Activated T-helper 1 cell treated with anti-CD3 and anti-CD28 coated beads, Interleukin-12 subunit alpha, Interleukin-12 subunit beta, Interleukin-2, Interleukin-4 antibody, amounts not matched to agents 30 ng/mL and 10 ng/mL and 1 ng/mL, durations not matched to agents 14 hours and 24 hours and 36 hours (primary cell): Measurements from ENCODE around the gene SLC35E1. TPM values are rescaled to one million over a fixed set of nuclear protein-coding genes. Genes with fewer than 3 reads are reported as not detected.
"Not testable (repeated sequence)": the region's sequence is repeated elsewhere in the genome, so short reads cannot be mapped to it uniquely, and the experiment has no call there.

Experiments
- DNase-seq: peaks from one replicate; pipeline ENCODE4 v3.0.0; 2021; ENCODE audit warnings: low spot score
- H3K27ac Mint-ChIP-seq: one replicate; pipeline ENCODE4 v1.8.0; 2021; ENCODE audit warnings: mild to moderate bottlenecking, mixed read lengths
- H3K27me3 Mint-ChIP-seq: one replicate; pipeline ENCODE4 v1.8.0; 2022; ENCODE audit warnings: mild to moderate bottlenecking, moderate library complexity, mixed read lengths; ENCODE audit not compliant: insufficient read depth
- H3K36me3 Mint-ChIP-seq: one replicate; pipeline ENCODE4 v1.8.0; 2021; ENCODE audit warnings: low read depth, mixed read lengths
- H3K4me1 Mint-ChIP-seq: one replicate; pipeline ENCODE4 v1.8.0; 2021; ENCODE audit warnings: low read depth, mixed read lengths
- H3K4me3 Mint-ChIP-seq: one replicate; pipeline ENCODE4 v1.8.0; 2021; ENCODE audit warnings: mild to moderate bottlenecking, moderate library complexity, mixed read lengths
- H3K9me3 Mint-ChIP-seq: one replicate; pipeline ENCODE4 v1.8.0; 2021; ENCODE audit warnings: mixed read lengths
- intact Hi-C: fragments of 100-400 bp; cut with micrococcal nuclease; formaldehyde crosslinking; loops from one replicate; pipeline ENCODE4 v1.15.1; 2024
- total RNA-seq: library from RNA; stranded (reverse); gene quantifications from 2 replicates; pipeline ENCODE4 v1.2.3, GENCODE V29; 2022

The SLC35E1 gene
- total RNA-seq, 1 donor from 2014 or later, result 61.7 TPM

DNA sequence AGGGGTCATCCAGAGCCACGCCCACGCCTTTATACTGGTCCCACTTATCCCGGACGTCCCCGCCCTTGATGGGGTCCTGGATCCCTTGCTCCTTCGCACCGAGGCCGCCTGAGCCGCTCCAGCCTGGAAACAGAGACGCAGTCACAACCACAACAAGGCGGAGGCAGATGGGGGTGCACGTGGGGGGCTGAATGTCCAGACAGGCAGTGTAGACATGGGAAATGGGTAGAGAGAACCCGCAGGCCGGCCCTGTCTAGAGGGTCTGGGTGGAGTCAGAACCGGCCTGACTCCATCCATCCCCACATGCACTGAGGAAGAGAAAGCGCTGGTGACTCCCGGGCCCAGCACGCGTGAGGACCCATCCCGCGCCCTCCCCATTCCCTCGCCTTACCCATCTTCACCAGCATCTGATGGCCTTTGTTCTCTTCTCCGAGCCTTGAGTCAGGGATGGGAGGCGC is 53.0 kb downstream of the SLC35E1 start:
- H3K4me1 Mint-ChIP-seq, result no peaks in the 10 kb centered on the region
- H3K4me3 Mint-ChIP-seq, result no peak overlapping the region
- intact Hi-C loops, result no loop called here
- no peak for DNase-seq
- no peak overlapping the region for H3K27ac Mint-ChIP-seq
- H3K9me3 Mint-ChIP-seq, result no peaks in the 10 kb centered on the region
- peaks cover 31% of the 10 kb centered on the region for H3K36me3 Mint-ChIP-seq
- no peaks in the 10 kb centered on the region for H3K27me3 Mint-ChIP-seq

DNA sequence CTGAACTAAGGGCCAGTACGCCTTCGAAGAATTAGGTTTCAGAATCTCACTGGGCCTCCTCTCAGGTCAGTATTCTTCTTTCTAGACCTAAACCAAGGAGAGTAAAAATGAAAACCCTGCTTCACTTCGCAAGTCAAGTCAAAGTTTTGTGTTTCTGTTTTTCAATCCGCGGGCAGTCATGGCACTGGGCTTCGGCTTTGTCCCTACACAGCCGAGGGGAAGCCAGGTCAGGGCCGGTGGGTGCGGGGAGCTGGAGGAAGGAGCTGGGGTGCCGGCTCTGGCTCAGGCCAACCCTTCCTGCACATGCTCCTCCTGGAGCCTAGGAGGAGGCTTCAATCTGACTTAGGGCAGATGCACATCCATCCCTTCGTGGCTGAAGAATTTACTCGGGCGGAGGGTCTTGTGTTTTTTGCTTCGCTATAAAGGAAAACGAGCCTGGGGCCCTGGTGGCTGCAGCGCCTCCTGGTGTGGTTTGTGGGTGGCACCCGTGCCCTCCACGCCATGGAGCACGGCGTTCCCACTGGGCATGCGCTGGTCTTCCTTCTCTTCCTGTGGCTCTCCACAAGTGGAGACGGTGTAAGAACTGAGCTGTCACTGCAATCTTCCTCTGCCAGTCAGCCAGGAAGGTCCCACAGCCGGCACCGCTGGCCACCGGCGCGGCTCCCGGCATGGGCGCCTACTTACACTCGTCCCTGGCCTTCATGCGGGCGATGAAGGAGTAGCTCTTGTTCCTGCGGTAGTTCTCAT is 53.6 kb downstream of the SLC35E1 start:
- DNase-seq, result no peak
- Mint-ChIP-seq H3K4me3 (no peak overlapping the region), H3K4me1 (no peaks in the 10 kb centered on the region), H3K27ac (no peak overlapping the region), H3K36me3 (peaks cover 27% of the 10 kb centered on the region), H3K9me3 (no peaks in the 10 kb centered on the region), H3K27me3 (no peaks in the 10 kb centered on the region)
- intact Hi-C loops, result no loop called here

DNA sequence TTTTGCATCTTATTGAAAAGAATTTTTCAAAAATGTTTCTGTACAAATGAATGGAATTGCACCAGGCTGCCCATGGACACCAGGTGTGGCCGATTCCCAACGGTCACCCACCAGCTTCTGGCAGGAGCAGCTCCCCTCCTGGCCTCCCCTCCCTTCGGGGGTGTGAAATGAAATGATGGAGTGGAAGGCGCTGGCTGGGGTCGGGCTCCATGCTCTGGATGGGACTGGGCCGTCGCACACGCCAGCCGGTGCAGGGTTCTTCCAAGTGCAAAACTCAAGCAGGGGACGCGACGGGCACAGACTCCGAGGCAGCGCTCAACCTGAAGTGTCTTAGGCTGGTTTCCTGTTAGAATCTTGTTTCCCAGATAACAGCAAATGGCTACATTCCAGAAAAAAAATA is 54.2 kb downstream of the SLC35E1 start:
- Mint-ChIP-seq H3K36me3 (peaks cover 24% of the 10 kb centered on the region), H3K4me3 (no peak overlapping the region)

DNA sequence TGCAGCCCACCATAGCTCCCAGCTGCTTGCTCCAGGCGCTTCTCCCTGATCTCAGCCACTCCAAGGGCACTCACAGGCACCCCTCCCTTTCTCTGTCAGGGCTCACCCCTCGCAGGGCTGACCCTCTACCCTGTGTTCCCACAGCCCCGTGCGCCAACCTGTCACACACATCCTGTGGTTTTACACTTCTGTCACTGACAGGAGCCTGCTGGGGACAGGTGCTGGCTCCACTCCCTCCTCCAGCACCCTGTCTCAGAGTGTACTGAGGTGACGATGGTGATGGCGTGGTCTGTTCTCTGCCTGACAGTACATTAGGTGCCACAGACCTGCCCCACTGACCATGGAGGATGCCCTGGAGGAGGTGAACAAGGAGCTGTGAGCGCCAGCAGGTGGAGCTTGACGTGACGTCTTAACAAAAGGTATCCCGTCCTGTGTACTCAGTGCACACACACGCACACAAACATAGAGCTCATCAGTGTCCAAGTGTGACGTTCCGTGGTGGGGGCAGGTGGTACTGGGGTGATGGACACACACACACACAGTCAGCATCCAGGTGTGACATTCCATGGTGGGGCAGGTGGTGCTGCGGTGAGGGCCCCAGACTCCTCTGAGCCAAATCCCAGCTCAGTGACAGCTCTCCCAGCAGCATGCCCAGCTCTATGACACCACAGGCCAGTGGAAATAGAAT is 55.1 kb downstream of the SLC35E1 start:
- Mint-ChIP-seq H3K4me1 (no peaks in the 10 kb centered on the region), H3K27me3 (no peaks in the 10 kb centered on the region), H3K36me3 (peaks cover 17% of the 10 kb centered on the region), H3K4me3 (no peak overlapping the region), H3K27ac (no peak overlapping the region), H3K9me3 (no peaks in the 10 kb centered on the region)
- intact Hi-C loops, result no loop called here
- DNase-seq, result no peak

More for the DNA sequence above, 54.2 kb downstream of the SLC35E1 start:
- H3K9me3 Mint-ChIP-seq, result no peaks in the 10 kb centered on the region
- no peaks in the 10 kb centered on the region for H3K27me3 Mint-ChIP-seq
- no peak for DNase-seq
- H3K27ac Mint-ChIP-seq, result no peak overlapping the region
- intact Hi-C loops, result no loop called here
- H3K4me1 Mint-ChIP-seq, result no peaks in the 10 kb centered on the region

DNA sequence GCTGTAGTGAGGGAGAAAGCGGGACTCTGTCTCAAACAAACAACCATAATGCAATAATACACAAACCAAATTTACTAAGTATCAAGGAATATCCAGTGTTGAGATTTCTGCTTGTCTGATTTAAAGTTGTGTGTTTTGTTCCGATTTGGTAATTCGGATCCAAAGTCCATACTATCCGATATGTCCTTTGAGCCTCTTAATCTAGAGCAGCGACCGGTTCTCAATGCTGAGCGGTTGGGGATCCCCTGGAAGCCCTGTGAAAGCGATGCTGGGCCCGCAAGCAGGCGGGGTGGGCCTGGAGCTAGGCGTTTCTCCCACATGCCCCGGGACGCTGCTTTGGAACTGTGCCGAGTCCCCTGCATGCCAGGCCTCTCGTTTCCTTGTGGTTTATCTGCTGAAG is 55.8 kb downstream of the SLC35E1 start:
- Mint-ChIP-seq H3K4me1 (no peaks in the 10 kb centered on the region), H3K9me3 (no peaks in the 10 kb centered on the region), H3K27me3 (no peaks in the 10 kb centered on the region), H3K36me3 (peaks cover 17% of the 10 kb centered on the region), H3K27ac (no peak overlapping the region), H3K4me3 (no peak overlapping the region)
- DNase-seq, result no peak
- intact Hi-C loops, result no loop called here

DNA sequence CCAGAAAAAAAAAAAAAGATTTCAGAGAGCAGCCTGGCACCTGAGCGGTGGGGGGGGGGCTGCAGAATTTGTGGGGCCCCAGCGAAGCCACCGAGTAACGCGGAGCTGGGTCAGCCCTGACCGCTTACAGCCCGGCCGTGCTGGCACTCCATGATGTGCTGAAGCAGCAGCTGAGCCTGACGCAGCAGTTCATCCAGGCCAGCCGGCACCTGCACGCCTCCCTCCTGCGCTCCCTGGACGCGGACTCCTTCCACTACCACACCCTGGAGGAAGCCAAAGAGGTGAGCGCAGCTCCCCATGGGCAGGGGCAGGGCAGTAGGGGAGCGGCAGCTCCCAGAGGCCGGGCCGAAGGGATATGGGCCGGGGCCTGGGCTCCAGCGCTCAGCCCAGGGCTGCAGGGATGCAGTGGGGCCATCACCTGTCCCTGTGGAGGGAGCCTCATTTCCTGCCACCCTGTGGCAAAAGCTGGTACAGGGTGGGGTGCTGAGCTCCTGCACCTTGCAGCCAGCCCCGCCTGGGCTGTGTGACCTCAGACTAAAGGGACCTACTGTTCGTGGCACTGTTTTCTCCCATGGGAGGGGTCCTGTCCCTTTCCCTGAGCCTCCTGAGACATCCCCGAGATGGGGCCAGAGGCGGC is 57.7 kb downstream of the SLC35E1 start:
- no peak for DNase-seq
- no peak overlapping the region for H3K4me3 Mint-ChIP-seq
- no peaks in the 10 kb centered on the region for H3K9me3 Mint-ChIP-seq
- intact Hi-C loops, result no loop called here
- H3K4me1 Mint-ChIP-seq, result no peaks in the 10 kb centered on the region
- H3K36me3 Mint-ChIP-seq, result peaks cover 13% of the 10 kb centered on the region
- no peaks in the 10 kb centered on the region for H3K27me3 Mint-ChIP-seq
- no peak overlapping the region for H3K27ac Mint-ChIP-seq

DNA sequence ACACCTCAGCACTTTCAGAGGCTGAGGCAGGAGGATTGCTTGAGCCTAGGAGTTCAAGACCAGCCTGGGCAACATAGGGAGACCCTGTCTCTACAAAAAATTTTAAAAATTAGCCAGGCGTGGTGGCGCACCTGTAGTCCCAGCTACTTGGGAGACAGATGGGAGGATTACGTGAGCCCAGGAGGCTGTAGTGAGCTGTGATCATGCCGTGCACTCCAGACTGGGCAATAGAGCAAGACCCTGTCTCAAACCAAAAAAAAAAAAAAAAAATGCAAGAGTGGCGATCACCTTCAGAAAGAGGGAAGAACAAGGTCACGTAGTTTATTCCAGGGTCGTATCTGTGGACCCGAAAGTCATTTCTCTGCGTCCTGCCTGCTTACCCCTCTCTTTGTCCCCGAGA is 59.6 kb downstream of the SLC35E1 start:
- H3K4me1 Mint-ChIP-seq, DNase-seq, H3K9me3 Mint-ChIP-seq, H3K27me3 Mint-ChIP-seq, H3K4me3 Mint-ChIP-seq, H3K36me3 Mint-ChIP-seq, intact Hi-C loops, H3K27ac Mint-ChIP-seq: not testable (repeated sequence)

DNA sequence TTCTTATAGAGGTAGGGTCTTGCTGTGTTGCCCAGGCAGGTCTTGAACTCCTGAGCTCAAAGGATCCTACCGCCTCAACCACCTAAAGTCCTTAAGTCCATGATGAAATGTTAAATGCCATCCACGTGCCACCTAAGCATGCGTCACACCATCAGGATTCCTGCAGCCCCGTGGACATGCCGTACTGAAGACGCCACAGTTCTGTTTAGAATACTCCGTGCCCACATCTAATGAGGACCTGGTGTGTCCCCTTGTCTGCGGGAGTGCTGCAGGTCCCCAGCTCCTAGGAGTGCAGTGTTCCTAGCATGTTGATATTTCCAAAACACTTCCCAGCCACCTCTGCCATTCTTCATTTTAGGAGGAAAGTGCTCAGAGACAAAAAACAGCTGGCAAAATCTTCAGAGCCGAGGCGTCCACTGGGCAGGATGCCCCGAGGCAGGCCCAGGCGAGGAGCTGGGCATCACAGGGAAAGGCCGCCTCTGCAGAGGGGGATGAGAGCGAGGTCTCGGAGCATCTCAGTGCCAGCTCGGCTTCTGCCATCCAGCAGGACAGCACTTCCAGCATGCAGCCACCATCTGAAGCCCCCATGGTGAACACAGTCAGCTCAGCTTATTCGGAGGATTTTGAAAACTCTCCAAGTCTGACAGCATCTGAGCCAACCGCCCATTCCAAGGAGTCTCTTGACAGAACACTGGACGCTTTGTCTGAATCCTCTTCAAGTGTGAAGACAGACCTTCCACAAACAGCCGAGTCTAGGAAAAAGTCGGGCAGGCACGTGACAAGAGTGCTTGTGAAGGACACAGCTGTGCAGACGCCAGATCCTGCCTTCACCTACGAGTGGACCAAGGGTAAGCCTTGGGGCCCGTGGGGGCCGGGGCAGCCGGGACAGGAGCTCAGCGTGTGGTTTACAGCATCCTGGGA is 62.8 kb downstream of the SLC35E1 start:
- no peak overlapping the region for H3K4me3 Mint-ChIP-seq
- no peaks in the 10 kb centered on the region for H3K4me1 Mint-ChIP-seq
- intact Hi-C loops, result no loop called here
- H3K9me3 Mint-ChIP-seq, result no peaks in the 10 kb centered on the region
- no peaks in the 10 kb centered on the region for H3K36me3 Mint-ChIP-seq
- no peaks in the 10 kb centered on the region for H3K27me3 Mint-ChIP-seq
- no peak overlapping the region for H3K27ac Mint-ChIP-seq
- DNase-seq, result no peak

DNA sequence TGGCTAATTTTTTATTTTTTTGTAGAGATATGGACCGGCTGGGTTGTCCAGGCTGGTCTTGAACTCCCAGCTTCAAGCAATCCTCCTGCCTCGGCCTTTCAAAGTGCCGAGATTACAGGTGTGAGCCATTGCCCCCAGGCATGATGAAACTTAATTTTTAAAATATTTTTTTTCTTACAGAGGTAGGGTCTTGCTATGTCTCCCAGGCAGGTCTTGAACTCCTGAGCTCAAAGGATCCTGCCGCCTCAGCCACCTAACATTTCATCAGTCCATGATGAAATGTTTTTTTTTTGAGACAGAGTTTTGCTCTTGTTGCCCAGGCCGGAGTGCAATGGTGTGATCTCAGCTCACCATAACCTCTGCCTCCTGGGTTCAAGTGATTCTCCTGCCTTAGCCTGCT is 63.7 kb downstream of the SLC35E1 start:
- no peaks in the 10 kb centered on the region for H3K36me3 Mint-ChIP-seq
- H3K4me3 Mint-ChIP-seq, result no peak overlapping the region
- H3K27me3 Mint-ChIP-seq, result no peaks in the 10 kb centered on the region
- no peaks in the 10 kb centered on the region for H3K9me3 Mint-ChIP-seq
- no peak overlapping the region for H3K27ac Mint-ChIP-seq
- DNase-seq, result no peak
- H3K4me1 Mint-ChIP-seq, result no peaks in the 10 kb centered on the region
- intact Hi-C loops, result no loop called here

DNA sequence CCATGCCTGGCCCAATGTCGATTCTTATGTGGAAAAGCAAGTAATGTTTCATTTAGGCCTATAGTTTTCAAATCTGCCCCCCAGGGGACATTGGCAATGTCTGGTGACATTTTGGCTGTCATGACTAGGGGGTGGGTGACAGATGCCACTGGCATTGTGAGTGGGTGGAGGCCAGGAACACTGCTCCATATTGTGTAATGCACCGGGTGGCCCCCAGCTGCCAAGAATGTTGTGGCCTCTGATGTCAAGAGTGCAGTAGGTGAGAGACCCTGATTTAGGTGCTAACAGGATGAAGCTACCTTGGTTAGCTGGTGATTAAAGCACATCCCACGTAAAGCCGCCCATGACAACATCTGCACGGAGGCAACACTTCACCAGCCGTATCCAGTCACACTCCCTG is 65.3 kb downstream of the SLC35E1 start:
- intact Hi-C loops, result no loop called here
- Mint-ChIP-seq H3K4me1 (no peaks in the 10 kb centered on the region), H3K9me3 (no peaks in the 10 kb centered on the region), H3K27me3 (no peaks in the 10 kb centered on the region), H3K36me3 (no peaks in the 10 kb centered on the region), H3K4me3 (no peak overlapping the region), H3K27ac (no peak overlapping the region)
- no peak for DNase-seq

DNA sequence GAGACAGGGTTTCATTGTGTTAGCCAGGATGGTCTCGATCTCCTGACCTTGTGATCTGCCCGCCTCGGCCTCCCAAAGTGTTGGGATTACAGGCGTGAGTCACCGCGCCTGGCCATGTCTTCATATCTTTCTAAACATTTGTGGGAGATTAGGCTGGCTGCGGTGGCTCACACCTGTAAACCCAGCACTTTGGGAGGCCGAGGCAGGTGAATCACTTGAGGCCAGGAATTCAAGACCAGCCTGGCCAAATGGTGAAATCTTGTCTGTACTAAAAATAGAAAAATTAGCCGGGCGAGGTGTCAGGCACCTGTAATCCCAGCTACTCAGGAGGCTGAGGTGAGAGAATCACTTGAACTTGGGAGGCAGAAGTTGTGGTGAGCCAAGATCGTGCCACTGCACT is 66.1 kb downstream of the SLC35E1 start:
- H3K9me3 Mint-ChIP-seq, DNase-seq, H3K27me3 Mint-ChIP-seq, H3K4me3 Mint-ChIP-seq, H3K36me3 Mint-ChIP-seq, intact Hi-C loops, H3K27ac Mint-ChIP-seq, H3K4me1 Mint-ChIP-seq: not testable (repeated sequence)

DNA sequence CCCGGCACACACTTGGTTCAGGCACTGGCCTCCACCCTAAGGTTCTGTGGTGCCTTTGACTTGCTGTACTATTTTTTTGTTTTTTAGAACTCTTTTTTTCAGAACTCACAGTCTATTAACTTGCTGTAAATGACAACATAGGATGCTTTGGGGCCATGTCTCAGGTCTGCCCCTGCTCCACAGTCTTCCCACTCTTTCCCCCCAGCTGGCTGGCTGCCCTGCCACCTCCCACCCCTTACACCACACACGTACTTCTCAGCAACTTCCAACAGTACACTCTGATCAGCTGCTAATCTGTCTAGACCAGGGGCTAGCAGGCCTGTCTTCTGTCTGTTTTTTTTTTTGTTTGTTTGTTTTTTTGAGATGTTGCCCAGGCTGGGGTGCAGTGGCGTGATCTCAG is 67.9 kb downstream of the SLC35E1 start:
- intact Hi-C loops, result no loop called here
- no peaks in the 10 kb centered on the region for H3K4me1 Mint-ChIP-seq
- H3K36me3 Mint-ChIP-seq, result peaks cover 2% of the 10 kb centered on the region
- no peaks in the 10 kb centered on the region for H3K9me3 Mint-ChIP-seq
- no peaks in the 10 kb centered on the region for H3K27me3 Mint-ChIP-seq
- H3K4me3 Mint-ChIP-seq, result no peak overlapping the region
- DNase-seq, result no peak
- H3K27ac Mint-ChIP-seq, result no peak overlapping the region
